ENCODE measurements around the gene ULK1. TPM values are rescaled to one million over a fixed set of nuclear protein-coding genes. Genes with fewer than 3 reads are reported as not detected.

Gene ULK1
- total RNA-seq, 1 experiment from 2014 or later, result 72.1 TPM

DNA sequence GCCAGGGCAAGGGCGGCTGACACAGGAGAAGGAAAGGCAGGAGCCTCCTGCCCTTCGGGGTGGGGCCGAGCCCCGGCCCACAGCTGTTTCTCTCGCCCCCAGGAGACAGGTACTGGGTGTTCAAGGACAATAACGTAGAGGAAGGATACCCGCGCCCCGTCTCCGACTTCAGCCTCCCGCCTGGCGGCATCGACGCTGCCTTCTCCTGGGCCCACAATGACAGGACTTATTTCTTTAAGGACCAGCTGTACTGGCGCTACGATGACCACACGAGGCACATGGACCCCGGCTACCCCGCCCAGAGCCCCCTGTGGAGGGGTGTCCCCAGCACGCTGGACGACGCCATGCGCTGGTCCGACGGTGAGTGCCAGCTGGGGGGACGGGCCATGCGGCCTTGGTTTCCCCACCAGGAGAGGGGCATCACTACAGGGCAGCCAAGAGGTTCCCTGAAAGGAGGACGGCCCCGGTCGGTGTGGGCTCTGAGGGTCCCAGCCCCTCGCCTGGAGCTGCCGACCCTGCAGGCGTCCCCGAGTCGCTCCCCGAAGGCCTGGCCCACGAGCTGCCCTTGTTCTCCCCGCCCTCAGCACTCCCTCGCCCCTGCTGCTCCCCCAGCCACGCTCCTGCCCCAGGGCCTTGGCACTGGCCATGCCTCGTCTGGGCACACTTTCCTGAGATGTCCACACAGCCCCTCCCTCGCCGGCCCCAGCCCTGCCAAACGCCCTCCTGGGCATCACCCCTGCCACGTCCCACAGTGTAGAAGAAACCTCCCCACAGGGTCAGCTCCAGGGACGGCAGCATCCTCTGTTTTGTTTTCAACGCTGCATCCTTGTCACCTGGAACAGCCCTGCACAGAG is 44.5 kb upstream of the ULK1 start:
- Histone ChIP-seq H3K4me3 (ENCODE audit: low read depth in 2 of 2, low read length in 2 of 2) (no peak overlapping the region), H3K4me1 (ENCODE audit: control insufficient read depth, insufficient read depth, low read length) (peaks cover 9% of the 10 kb centered on the region), H3K27me3 (ENCODE audit: control insufficient read depth, insufficient read depth, low read length) (no peaks in the 10 kb centered on the region), H3K9me3 (ENCODE audit: control insufficient read depth, insufficient read depth, low read depth, low read length) (no peaks in the 10 kb centered on the region), H3K27ac (ENCODE audit: low read length) (no peak overlapping the region), H3K36me3 (ENCODE audit: control insufficient read depth, insufficient read depth, low read length) (no peaks in the 10 kb centered on the region)
- intact Hi-C loops (cut with micrococcal nuclease; ENCODE audit: unreplicated experiment) (no loop called here), in situ Hi-C loops (cut with HindIII; ENCODE audit: low pct_unique_long_range_greater_than_20kb, low sequenced_read_pairs) (no loop called here)
- ChIA-PET CTCF (no interaction called here), POLR2A (no interaction called here)
- DNase-seq (ENCODE audit: low read depth, low spot score) (no peak), ATAC-seq (no peak)
- TF ChIP-seq, protein P1, sequence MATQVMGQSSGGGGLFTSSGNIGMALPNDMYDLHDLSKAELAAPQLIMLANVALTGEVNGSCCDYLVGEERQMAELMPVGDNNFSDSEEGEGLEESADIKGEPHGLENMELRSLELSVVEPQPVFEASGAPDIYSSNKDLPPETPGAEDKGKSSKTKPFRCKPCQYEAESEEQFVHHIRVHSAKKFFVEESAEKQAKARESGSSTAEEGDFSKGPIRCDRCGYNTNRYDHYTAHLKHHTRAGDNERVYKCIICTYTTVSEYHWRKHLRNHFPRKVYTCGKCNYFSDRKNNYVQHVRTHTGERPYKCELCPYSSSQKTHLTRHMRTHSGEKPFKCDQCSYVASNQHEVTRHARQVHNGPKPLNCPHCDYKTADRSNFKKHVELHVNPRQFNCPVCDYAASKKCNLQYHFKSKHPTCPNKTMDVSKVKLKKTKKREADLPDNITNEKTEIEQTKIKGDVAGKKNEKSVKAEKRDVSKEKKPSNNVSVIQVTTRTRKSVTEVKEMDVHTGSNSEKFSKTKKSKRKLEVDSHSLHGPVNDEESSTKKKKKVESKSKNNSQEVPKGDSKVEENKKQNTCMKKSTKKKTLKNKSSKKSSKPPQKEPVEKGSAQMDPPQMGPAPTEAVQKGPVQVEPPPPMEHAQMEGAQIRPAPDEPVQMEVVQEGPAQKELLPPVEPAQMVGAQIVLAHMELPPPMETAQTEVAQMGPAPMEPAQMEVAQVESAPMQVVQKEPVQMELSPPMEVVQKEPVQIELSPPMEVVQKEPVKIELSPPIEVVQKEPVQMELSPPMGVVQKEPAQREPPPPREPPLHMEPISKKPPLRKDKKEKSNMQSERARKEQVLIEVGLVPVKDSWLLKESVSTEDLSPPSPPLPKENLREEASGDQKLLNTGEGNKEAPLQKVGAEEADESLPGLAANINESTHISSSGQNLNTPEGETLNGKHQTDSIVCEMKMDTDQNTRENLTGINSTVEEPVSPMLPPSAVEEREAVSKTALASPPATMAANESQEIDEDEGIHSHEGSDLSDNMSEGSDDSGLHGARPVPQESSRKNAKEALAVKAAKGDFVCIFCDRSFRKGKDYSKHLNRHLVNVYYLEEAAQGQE (IDR thresholded peaks at IDR 0.05; ENCODE audit: insufficient read depth in 1 of 2, low read depth in 2 of 2, low read length in 1 of 2), result no peak
- no peak for TF ChIP-seq POLR2AphosphoS5 (IDR thresholded peaks at IDR 0.05; ENCODE audit: low read depth, low read length)
- TF ChIP-seq, protein P2, sequence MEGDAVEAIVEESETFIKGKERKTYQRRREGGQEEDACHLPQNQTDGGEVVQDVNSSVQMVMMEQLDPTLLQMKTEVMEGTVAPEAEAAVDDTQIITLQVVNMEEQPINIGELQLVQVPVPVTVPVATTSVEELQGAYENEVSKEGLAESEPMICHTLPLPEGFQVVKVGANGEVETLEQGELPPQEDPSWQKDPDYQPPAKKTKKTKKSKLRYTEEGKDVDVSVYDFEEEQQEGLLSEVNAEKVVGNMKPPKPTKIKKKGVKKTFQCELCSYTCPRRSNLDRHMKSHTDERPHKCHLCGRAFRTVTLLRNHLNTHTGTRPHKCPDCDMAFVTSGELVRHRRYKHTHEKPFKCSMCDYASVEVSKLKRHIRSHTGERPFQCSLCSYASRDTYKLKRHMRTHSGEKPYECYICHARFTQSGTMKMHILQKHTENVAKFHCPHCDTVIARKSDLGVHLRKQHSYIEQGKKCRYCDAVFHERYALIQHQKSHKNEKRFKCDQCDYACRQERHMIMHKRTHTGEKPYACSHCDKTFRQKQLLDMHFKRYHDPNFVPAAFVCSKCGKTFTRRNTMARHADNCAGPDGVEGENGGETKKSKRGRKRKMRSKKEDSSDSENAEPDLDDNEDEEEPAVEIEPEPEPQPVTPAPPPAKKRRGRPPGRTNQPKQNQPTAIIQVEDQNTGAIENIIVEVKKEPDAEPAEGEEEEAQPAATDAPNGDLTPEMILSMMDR (IDR thresholded peaks at IDR 0.05), result no peak
- TF ChIP-seq TCF7L2 (IDR thresholded peaks at IDR 0.05; ENCODE audit: low read depth, low read length), result no peak
- TF ChIP-seq SIN3A (IDR thresholded peaks at IDR 0.05; ENCODE audit: borderline replicate concordance, insufficient read depth, low read depth, low read length), result no peak
- no TSS peak for BruUV-seq (replicated peaks)

GRCh38 chr12:131850856-131851559 is 43.4 kb upstream of the ULK1 start:
- CTCF ChIA-PET, result no interaction called here
- intact Hi-C loops (cut with micrococcal nuclease; ENCODE audit: unreplicated experiment) (no loop called here), in situ Hi-C loops (cut with HindIII; ENCODE audit: low pct_unique_long_range_greater_than_20kb, low sequenced_read_pairs) (no loop called here)
- Histone ChIP-seq H3K36me3 (ENCODE audit: control insufficient read depth, insufficient read depth, low read length) (no peaks in the 10 kb centered on the region), H3K9me3 (ENCODE audit: control insufficient read depth, insufficient read depth, low read depth, low read length) (no peaks in the 10 kb centered on the region), H3K27ac (ENCODE audit: low read length) (no peak overlapping the region), H3K4me3 (ENCODE audit: low read depth in 2 of 2, low read length in 2 of 2) (no peak overlapping the region), H3K27me3 (ENCODE audit: control insufficient read depth, insufficient read depth, low read length) (no peaks in the 10 kb centered on the region), H3K4me1 (ENCODE audit: control insufficient read depth, insufficient read depth, low read length) (peaks cover 10% of the 10 kb centered on the region)
- DNase-seq (ENCODE audit: low read depth, low spot score) (no peak), ATAC-seq (no peak)
- POLR2A ChIA-PET, result no interaction called here
- BruUV-seq (replicated peaks), result no TSS peak
- TF ChIP-seq POLR2AphosphoS5 (IDR thresholded peaks at IDR 0.05; ENCODE audit: low read depth, low read length) (no peak), TCF7L2 (IDR thresholded peaks at IDR 0.05; ENCODE audit: low read depth, low read length) (no peak), SIN3A (IDR thresholded peaks at IDR 0.05; ENCODE audit: borderline replicate concordance, insufficient read depth, low read depth, low read length) (no peak)
- TF ChIP-seq, protein P1 (IDR thresholded peaks at IDR 0.05; ENCODE audit: insufficient read depth in 1 of 2, low read depth in 2 of 2, low read length in 1 of 2), result no peak

Measured in Panc1 (cell line).